Activated CD8-positive, alpha-beta memory T cell treated with anti-CD3 and anti-CD28 coated beads, Interleukin-2, amount 50 U/mL, for 24 hours (primary cell): ENCODE results near the gene DHX16.

Source experiments
- DNase-seq: peaks from one replicate; pipeline ENCODE4 v3.0.0-alpha.2; 2020; ENCODE audit errors: extremely low read depth

DHX16 gene

GRCh38 chr6:30696432-30696831 is 23.6 kb upstream of the DHX16 start:
- no peak for DNase-seq

- DNase-seq = no peak
These were observed 18.5 kb upstream of the DHX16 start for GRCh38 chr6:30691208-30691847.

GRCh38 chr6:30690403-30691207 is 17.8 kb upstream of the DHX16 start, which contains the start of gene NRM:
Gene NRM (minus strand): TSS chr6:30690984. CDS start chr6:30690974, 10 bp downstream.
- no peak for DNase-seq

DNA sequence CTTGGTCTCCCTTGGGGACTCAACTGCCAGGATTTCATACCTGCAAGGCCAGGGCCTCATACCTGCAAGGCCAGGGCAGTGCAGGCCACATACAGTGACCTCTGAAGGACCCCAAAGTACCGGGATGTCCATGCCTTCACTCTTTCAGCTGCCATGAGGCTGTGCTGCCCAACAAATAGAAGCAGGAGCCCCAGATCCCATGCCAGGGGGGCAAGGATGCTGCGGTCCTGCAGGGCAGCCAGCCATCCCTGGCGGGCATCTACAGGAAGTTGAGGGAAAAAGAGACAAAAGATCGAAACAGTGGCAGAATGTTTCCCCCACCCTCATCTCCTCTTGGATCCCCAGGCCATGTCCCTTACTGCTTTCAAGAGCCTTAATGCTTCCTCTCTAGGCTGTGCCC is 17.2 kb upstream of the DHX16 start:
- no peak for DNase-seq

- DNase-seq = no peak
These were observed 16.4 kb upstream of the DHX16 start for GRCh38 chr6:30689022-30689865.

DNA sequence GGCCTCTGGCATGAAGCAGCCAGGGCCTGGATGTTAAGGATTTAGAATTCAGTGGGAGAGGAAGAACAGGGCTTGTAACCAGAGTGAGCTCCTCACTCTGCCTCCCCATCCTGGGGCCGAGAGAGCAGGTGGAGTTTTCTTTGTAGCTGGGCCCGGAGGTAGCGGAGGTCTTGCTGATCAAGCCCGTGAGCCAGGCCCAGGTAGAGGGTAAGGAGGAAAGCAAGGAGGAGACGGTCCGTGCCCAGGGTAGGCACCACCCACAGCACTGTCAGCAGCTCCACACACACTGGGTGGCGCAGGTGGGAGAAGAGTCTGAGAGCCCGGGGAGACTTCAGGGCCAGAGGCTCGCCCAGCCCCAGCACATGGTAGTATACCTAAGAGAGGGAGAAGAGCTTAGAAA is 15.8 kb upstream of the DHX16 start:
- no peak for DNase-seq

GRCh38 chr6:30687659-30688431 is 15.0 kb upstream of the DHX16 start:
- DNase-seq = no peak

DNA sequence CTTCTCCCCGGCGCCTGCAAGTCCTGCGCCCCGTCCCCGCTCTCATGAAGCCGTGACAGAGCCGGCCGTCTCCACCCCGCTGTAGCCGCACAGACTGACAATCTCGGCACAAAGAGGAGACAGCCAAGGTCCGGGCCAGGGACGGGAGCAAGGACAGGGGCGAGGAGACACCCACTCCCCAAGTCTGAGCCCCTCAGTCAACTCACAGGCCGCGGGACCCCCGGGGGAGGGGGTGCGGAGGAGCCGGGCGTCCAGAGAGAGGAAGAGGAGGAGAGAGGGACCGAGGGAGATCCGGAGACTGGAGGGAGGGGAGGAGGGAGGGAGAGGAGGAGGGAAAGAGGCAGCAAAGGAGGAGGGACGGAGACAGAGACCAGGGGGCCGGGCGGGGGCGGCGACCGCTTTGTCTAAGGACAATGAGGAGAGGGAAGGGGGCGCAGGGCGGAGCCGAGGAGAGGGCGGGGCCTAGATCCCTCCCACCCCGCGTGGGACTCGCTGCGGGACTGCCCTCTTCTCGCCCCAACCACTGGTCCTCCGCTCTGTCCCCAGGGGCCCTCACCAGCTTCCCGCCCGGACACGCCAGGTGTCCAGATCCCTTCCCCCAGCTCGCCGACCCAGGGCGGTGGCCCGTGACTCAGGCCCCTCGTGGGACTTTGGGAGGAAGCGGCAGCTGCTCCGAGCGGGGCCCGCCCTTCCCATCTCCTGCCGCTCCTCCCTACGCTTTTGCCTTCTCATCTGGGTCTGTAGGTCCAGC is 14.3 kb upstream of the DHX16 start:
- peak; percentile 64 for DNase-seq

DNA sequence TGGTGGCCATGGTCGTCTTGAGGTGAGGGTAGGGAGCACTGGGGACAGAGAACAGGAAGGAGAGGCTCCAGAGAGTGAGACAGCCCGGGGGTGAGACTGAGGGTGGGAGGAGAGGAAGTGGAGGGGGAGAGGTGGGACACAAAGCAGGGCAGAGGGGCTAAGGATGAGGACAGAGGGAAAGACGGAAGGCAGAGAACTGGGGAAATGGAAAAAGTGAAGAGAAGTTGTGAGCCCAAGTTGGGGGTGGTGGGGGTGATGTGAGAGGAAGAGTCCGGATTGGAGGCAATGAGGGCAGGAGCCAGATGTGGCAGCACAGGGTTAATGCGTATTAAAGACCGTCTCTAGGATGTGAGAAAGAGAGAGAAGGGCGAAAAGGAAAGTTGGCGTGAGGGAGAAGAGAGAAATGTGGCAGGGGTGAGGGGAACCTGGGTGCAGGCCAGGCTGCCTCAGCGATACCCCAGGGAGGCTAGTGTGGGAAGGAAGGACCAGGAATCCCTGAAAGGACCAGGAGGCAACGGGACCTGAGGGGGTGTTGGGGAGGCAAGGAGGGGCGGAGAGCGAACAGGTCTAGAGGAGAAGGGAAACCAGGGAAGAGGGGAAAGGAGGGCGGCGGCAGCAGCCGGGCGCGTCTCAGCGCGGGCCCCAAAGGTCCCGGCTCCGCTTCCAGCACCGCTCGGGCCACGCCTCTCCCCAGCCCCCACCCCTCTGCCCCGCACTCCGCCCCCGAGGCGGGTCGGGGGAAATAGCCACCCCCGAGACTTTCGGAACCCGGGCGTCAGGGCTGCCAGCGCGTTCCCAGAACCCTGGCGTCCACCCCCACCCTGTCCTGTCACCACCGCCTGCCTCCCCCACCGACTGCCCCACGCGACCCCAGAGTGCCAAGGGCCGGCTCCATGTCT is 13.5 kb upstream of the DHX16 start, which contains the start of gene PPP1R18:
Gene PPP1R18, minus strand, starts transcription at position 637 of the 899 bp plus-strand sequence. Its CDS starts 627 bp downstream, at position 10.
- peak; percentile 59 for DNase-seq

- no peak for DNase-seq
These were observed 12.6 kb upstream of the DHX16 start for GRCh38 chr6:30685157-30686008.

DNA sequence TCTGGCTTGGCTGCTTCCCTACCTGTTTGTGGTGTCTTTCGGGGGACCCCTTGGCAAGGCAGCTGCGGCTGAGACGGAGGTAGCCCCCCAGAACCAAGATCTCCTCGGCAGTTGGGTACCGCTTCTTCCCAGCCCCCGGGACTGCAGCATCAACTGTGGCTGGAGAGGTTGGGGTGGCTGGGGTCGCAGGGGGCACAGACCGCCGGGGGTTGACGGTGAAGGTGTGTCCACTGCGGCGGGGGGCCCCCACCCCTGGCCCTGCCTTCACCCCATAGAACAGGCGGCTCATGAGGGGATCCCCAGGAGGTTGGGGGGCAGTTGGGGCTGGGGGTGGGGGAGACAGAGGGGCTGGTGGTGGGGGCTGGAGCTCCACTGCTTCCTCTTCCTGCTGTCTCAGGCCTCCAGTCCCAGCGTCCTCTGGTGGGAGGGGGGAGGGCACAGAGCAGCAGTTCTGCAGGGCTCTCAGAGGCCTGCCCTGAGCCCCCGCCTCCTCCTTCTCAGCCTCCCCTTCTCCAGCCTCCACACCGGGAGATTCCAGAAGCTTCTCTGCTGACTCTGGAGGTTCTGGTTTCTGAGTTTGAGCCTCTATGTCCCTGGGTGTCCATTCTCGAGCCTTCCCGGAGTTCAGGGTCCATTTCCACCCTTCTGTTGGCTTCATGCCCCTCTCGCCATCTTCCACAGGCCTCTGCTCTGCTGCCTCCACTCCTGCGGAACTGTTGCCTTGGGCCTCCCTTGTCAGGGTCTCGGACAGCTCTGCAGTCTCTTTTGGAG is 11.8 kb upstream of the DHX16 start:
- no peak for DNase-seq

DNA sequence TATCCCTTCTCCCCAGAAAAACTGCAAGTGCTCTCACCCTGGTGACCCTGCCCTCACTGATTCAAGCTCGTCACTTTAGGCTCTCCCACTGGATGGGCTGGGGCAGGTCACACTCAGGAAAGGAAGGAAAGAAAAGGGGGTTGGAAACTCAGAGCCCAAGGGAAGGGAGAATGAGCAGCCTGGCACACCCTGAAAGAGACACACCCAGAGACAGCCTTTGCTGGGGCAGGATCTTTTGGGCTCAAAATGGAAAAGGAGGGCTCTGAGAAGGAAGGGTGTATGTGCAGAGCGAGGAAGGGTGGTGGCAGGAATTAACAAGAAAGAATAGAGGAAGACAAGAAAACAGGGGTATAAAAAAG is 11.2 kb upstream of the DHX16 start:
- no peak for DNase-seq

GRCh38 chr6:30683183-30683979 is 10.6 kb upstream of the DHX16 start:
- no peak for DNase-seq

DNA sequence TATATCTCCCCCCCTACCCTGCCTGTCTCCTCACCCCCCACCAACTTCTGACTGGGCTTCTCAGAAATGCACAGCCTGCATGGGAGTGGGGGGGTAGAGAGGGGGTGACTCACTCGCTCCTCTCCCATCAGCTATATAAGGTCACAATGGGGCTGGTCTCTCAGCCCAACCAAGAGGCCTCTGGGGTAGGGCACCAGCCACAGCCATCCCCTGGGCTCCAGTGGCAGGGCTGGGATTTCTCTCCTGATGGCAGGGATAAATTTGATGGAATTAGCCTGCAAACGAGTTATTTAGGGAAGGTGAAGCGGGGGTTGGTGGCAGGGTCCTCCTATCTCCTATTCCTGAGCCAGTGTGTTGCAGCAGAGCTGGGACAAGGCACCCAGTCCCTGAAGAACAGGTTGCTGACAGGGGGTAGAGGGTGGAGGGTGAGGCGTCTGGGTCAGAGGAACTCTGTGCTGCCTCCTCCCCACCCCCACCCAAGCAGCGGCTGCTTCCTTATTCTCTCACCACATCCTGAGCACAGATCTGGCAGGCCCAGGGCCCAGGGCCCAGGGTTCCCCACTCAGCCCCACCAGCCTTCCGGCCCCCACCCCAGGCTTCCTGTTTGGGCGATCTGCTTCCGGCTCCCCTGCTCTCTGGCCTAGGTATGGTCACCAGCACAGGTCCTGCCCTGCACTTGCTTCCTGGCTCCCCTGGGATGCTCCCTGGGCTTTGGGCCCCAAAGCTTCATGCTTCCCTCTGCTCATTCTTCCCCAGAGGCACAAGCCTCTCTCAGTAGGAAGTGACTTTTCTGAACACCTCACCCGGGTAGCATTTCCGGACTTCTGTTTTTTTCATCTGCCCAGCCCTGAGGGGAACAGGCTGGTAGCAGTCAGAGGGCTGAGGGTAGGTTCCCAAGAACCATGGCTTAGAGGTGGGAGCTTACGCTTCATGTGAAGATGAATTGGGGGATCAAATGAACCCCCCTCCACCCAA is 9.6 kb upstream of the DHX16 start:
- DNase-seq = peak; percentile 71

DNA sequence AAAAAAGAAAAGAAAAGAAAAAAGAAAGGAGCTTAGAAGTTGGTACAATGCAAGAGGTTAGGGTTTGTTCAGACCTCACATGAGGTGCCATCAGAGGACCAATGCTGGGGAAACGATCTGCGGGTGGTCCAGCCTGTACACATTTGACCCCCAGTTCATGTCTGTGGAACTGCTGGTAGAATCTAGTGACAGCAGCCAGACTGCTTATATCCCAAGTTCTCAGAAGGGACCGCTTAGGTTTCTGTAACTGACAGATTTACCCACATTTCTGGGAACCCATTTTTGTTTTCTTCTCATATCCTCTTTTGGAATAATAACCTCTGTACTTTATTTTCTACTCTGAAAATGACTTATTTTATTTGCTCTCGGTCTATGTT is 8.9 kb upstream of the DHX16 start:
- no peak for DNase-seq
